Stimulated activated naive CD8-positive, alpha-beta T cell treated with anti-CD3 and anti-CD28 coated beads, Interleukin-15, Interleukin-2, amounts not matched to agents 100 U/mL and 50 U/mL, for 24 hours (primary cell): Measurements from ENCODE around the gene VPS13A.

ENCODE experiments used
- ATAC-seq: fragments of 150-1000 bp; cut with Tn5 transposase; one replicate; pipeline ENCODE4 v1.10.0; 2021
- DNase-seq: peaks from one replicate; pipeline ENCODE4 v3.0.0; 2021

Gene VPS13A

DNA sequence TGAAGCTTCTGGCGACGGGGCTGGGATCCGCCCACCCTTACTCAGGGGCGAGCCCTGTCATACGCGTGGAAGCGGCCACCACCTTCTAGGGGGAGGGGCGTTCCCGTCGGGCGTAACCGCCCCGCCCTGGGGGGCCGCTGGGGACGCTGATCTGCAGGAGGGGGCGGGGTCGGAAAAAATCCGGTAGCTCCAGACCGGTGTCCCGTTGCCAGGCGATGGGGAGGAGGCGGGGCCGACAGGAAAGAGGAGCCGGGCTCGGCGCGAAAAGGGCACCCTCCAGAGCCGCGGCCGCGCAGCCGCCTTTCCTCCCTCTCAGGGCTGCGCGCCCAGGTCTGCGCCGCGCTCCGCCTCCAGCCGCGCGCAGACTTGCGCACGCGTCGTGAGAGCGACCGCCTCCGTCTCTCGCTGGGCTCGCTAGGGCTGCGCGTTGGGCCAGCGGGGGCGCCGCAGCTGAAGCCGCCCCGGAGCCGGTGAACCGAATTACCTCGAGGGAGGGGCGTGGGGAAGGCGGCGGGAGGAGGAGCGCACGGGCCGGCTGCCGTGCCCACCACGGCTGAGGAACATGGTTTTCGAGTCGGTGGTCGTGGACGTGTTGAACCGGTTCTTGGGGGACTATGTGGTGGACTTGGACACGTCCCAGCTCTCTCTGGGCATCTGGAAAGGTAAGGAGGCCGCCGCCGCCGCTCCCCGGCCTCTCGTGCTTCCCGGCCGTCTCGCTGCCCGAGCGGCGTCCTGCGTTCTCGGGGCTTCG, at the start of gene VPS13A:
TSS of gene VPS13A (plus strand) at position 392 of the 751 bp plus-strand sequence. CDS start at position 563, 171 bp downstream.
- DNase-seq (peak; percentile 97), ATAC-seq (peak; percentile 92)

DNA sequence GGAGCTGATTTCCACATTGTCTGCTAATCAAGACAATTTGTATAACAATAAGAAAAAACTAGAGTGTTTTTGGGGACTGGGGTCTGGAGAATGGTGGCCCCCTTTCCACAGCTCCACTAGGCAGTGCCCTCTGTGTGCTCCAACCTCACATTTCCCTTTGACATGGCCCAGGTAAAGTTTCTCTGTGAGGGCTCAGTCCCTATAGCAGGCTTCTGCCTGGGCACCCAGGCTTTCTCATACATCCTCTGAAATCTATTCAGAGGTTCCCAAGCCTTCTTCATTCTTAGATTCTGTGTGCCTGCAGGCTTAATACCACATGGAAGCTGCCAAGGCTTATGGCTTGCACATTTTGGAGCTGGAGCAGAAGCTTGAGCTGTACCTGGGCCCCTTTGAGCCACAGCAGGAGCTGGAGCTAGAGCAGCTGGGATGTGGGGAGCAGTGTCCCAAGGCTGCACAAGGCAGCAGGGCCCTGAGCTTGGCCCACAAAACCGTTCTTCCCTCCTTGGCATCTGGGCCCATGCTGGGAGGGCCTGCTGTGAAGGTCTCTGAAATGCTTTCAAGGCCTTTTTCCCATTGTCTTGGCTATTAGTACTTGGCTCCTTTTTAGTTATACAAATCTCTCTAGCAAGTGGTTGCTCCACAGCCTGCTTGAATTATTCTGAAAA, 49.1 kb upstream of the VPS13A start:
- no peak for ATAC-seq
- DNase-seq, result no peak

DNA sequence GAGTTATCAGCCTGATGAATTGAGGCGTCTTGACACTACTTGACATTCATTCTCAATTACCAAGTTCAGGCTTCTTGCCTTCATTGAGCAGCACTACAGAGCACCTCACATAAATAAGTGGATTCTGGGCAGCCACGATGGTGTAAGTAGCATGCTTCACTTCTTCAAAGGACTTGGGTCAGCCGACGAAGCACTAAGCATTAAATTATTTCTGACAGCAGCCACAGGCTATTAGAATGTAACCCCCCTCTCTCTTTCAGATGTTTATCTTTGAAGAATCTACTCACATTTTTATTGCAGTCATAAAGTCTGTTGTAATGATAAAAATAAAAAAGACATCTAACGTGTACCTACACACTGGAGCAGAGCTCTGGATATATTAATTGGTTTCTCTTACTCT, 45.9 kb upstream of the VPS13A start:
- no peak for DNase-seq

DNA sequence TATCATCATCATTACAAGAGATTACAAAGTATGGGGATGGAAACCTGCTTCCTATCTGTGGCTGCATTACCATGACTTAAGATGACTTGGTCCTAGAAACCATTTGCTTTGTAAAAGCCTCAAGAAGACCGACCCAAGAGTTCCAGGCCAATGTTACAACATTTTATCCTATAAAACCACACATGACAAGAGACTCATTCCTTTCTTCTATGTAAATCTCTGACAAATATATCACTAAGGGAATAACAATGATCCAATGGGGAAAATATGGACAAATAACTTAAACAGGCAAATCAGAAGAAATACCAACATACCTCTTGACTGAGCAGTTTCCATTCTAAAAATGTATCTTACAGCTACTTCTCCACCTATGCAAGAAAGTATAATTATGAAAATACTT, 44.3 kb upstream of the VPS13A start:
- DNase-seq (no peak), ATAC-seq (no peak)

More for the DNA sequence above, 45.9 kb upstream of the VPS13A start:
- no peak for ATAC-seq

DNA sequence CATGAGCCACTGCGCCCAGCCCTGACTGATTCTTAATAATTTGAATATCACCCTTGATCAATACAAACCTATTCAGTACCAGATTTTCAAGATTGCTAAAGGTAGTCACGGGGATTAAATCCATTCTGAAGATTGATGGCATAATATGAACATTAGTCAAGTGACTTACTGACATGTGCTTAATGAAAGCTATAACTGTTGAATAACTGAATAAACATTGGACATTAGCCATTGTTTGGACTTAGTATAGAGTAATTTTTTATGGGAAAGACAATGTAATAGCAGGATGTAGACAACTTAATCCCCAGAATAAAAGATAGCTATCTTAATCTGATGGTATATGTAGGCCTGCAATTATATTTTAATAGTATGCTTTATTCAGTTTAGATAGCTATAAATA, 35.0 kb upstream of the VPS13A start:
- ATAC-seq (no peak), DNase-seq (no peak)

DNA sequence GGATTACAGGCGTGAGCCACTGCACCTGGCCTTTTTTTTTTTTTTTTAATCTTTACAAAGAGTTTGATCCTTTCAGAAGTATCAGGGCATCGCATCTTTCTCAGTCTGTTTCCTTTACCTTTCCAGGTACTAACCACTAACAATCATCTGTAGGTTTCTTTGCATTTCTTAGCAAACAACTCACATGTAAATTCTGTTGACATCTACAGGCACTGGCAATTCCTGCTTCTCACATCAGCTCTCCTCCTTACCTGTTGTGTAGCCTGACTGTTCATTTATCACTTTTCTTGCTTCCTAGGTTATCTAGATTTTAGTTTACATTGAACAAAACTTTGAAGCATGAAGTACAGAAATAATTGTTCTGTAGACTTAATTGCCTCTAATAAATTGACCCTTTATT, 27.5 kb upstream of the VPS13A start:
- ATAC-seq, result no peak
- no peak for DNase-seq

DNA sequence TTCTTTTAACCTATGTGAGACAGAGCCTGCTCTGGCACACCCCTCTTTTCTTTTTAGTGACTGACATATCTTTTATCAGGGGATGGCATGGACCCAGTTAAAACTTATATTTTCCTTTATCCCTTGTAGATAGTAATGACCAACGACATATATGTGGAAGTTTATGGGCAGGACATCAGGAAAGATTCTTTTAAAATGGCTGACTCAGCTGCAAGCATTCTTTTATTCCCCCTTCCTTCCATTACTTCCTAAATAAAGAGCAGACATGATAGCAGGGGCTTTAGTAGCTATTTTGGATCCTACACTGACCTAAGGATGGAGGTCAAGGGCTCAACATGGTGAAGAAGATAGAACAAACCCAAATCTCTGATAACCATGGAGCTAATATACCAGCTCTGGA, 25.0 kb upstream of the VPS13A start:
- ATAC-seq (no peak), DNase-seq (no peak)

DNA sequence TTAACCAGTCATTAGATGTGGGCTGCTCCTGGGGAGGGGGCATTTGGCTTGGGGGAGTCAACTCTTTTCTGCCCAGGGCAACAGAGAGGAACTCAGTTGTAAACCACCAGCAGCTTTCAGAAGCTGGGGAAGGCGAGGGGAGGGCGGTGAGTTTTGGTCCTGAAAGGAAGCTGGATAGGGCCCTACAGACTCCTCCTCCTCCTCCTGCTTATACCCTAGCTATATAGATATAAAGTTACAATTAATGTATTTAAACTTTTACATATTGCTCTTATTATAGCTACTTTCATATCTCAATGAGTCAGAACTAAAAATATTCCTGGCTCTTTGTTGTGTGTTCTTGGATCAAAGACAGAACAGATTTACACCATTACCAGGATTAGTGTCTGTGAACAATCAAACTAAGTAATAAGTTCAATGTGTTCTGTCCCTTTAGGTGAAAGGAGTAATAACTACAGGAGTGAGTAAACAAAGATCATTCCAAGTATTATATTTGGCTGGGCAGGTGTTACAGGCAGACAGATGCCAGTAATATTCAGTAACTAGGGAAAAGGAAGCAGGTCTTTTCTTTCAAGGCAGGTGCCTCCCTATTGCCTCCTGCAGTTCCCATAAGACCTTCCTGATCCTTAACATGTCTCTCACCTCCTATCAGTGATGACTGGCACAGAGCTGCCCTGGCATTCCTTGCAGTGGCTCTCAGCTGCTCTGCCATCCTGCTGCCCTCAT, 20.5 kb upstream of the VPS13A start:
- no peak for ATAC-seq
- no peak for DNase-seq

DNA sequence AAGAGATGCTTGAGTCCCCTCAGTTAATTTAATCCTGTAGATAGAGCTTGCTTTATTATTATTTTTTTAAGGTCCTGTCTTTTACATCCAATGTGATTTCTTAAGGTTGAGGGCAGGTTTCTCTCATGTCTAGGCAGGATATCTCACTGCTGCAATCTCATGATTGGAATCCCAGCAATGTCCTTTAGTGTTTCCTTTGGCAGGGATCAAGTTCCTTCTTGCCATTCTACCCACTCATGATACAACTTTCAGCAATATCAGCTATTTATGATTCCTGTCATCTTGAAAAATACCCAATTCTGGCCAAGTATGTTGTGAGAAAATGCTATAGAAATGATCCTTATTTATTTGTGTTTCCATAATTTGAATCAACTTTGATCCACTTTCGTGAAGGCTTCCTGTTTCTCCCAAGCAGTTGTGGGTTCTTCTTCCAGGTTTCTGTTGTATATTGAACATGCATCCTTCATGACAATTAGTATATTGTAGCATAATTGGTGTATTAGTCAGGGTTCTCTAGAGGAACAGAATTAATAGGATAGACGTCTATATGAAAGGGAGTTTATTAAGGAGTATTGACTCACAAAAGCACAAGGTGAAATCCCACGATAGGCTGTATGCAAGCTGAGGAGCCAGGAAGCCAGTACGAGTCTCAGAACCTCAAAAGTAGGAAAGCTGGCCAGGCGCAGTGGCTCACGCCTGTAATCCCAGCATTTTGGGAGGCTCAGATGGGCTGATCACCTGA, 18.4 kb upstream of the VPS13A start:
- ATAC-seq, result no peak
- no peak for DNase-seq

DNA sequence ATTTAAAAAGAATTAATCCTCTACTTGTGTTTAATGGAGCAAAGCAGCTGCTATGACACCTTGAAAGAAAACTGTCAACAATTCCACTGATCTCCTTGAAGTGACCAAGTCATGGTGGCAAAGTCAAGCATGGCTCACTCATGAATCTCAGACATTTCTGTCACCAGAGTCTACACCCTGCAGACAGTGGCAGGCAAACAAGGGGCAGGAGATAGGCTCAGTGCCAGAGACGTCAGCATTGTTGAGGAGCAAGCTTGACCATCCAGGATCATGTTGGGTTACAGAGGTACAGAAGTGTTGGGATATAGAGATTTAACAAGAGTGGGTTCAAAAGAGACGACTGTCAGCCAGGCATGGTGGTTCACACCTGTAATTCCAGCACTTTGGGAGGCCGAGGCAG, 16.1 kb upstream of the VPS13A start:
- no peak for DNase-seq
- no peak for ATAC-seq

DNA sequence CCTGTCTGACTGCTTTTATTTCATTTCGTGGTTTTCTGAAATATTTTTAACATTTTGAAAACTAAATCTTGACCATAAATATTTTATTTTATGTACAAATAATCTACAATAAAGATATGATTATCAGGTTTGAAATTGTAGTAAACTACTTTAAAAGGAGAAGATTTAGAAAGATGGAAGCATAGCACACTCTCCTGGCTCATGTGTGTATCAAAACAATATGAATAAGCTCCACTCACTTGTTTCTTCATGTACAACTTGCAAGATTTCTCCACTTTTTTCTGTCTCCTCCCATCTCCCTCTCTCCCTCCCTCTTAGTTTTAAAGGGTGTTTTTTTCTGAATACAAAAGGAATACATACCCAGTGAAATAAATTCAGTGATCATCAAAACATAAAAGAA, 15.4 kb upstream of the VPS13A start:
- DNase-seq, result no peak
- no peak for ATAC-seq

DNA sequence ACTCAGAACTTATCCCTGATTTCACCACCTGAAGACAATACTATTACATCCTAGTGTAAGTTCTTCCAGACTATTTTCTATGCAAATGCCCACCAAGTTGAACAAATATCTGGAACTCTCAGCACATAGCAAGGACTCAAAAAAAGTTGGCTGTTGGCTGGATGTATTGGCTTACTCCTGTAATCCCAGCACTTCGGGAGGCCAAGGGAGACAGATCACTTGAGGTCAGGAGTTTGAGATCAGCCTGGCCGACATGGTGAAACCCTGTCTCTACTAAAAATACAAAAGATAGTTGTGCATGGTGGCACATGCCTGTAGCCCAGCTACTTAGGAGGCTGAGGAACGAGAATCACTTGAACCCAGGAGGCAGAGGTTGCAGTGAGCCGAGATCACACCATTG, 15.0 kb upstream of the VPS13A start:
- no peak for ATAC-seq

DNA sequence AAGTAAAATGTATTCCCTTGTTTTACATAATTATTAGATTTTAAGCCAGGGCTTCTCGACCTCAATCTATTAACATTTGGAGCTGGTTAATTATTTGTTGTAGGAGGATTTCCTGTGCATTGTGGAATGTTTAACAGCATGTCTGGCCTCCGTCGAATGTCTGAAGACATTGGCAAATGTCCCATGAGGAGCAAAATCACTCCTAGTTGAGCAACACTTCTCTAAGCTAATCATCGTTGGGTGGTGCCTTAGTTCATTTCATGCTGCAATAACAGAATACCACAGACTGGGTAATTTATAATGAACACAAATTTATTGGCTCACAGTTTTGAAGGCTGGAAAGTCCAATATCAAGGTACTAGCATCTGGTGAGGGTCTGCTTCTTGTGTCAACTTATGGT, 13.4 kb upstream of the VPS13A start:
- no peak for DNase-seq
- no peak for ATAC-seq

More for the DNA sequence above, 15.0 kb upstream of the VPS13A start:
- no peak for DNase-seq

DNA sequence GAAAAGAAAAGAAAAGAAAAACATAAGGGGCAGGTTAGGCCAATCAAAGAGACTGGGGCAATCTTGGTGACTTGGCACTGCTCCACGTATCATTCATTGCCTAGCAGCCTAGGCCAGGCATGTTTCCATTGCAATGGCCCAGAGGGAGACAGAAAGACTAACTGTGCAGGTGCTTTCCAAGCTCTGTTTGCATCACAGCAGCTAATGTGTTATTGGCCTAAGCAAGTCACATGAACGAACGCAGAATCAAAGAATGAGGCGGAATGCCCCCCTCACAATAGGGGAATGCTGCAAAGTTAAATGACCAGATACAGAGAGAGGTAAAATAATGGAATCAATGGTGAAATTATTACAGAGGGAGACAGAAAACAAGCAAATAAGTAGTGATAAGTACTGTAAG, 11.1 kb upstream of the VPS13A start:
- ATAC-seq, result no peak
- DNase-seq, result no peak

DNA sequence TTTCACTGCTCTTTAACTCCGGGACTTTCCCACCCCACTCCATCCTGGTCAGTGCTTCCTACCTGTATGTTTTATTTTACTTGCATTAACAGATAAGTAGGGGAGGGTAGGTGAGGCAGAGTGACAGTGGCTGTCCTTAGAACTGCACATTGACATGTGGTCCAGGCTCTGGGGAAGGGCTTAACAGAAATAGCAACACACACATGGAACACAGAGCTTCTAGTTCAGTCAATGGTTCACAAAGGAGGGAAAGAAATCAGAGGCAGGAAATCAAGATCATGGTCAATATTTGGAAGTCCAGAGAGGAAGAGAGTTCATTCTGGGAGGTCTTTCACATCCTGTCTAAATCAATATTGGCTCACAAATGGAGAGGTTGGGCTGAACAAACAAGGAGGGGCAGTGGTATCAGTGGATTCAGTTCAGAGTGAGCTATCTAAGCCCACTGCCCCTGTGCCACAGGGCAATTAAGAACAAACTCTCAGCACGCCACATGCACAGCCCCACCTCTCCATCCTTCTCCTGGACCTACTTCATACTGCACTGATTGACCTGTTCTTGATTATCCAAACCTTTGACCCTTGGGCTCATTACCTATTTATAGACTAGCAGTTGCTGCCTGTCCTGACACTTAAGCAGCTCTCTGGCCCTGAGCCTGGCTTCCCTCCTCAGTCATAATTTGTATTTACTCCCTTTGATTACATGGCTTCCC, 6.2 kb upstream of the VPS13A start:
- ATAC-seq (no peak), DNase-seq (no peak)

DNA sequence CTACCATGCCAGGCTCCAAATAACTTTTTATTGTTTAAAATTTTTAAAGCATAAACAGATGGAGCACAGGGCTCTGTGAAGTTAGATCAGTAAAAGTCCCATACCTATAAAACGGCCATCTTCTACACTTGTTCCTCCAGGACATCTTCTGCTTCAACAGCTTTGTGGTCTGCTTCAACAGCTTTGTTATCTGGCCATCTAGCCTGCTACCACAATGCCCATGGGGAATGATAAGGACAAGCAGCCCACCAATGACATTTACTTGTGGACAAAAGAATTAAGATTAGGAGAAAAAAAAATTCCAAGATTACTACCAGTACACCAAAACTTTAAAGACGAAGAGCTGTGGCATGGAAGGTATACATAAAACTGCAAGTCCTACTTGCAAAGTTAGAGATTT, 2.2 kb upstream of the VPS13A start:
- DNase-seq (no peak), ATAC-seq (no peak)

DNA sequence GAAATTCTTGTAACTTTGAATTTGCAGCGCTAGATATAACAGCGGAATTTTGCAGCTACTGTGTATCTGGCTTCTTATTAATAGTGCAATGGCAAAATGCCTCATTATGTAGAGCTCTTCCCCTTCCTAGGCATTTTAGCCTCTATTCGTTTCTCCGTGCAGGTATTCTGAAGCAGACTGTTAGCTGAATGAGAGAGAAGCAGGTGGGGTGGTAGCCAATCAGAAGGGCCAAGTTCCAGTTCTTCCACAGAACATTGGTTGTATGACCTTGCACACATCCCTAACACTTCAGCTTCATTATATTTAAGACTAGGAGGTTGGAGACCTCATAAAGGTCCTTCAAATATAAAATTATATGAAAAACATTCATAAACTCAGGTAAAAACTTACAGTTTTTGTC, 1.2 kb upstream of the VPS13A start:
- DNase-seq (no peak), ATAC-seq (no peak)

DNA sequence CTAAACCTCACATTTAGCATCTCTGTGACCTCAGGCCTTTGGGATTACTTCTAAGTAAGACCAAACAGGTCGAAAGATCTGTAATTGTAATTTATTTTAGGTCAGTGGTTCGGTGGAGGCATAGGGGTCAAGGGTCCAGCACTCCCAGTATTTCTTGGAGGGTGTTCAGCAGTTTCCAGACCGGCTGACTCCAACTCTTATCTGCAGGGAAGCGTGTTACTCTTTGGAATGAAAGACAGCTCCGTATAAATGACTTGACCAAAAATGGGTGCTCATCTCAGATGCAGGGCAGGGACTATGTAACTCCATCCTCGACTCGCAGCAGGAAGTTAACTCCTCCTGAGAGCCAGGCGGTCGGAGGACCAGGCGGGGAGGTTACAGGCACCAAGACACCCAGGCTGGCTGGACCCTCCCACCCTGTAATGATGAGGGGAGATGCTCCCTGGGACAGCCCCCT, 620 bp upstream of the VPS13A start:
- DNase-seq (no peak), ATAC-seq (no peak)

DNA sequence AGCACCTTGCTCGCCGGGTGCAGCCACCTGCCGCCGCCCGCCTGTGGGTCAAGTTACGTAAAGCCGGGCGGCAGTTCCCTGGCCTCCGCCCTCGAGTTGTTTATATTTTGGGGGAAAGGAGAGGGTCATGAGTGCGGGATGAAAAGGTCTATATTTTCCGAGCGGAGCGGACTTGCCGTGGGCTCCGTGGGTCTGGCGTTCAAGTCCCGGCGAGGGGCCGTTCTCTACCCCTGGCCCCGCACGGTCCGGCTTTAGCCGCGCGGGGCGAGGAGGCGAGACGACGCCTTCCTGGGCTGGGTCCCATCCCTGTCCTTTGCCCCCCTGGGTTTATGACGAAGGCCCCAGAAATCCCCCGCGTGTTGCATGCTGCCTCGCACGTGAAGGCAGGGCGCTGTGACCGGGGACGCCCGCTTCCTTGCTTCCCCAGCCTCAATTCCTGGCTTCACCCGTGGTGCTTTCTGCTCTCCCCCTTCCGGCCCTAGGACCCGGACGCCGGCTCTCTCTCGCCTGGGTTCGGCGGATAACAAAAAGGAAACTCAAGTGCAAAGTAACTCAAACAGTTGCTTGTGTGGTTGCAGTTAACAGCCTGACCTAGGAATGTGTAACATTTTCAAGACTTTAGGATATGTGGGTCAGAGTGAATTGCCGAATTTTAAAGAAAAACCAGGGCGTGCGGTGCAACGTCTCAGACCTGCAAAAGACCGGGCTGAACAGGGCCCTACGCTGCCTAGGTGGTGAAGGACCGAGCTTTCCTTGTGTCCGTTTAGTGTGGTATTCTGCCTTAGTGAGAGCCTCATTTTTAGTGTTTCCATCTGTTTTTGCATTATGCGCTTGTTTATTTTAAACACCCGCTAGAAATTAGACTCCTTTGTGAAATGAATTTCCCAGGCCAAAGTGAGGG, 810 bp downstream of the VPS13A start:
- DNase-seq, result peak; percentile 59
- ATAC-seq, result no peak

DNA sequence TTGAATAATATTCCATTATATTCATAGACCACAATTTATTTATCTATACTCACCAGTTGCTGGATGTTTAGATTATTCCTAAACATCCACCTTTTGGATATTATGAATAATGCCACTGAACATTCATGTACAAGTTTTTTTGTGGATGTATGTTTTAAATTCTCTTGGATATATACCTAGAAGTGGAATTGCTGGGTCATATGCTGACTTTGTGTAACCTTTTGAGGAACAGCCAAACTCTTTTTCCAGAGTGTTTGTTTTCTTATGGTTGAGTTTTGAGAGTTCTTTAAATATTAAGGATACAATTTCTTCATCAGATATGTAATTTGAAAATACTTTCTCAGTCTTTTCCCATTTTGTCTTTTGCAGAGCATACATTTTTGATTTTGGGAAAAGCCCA, 2.7 kb downstream of the VPS13A start:
- ATAC-seq, result no peak
- DNase-seq, result no peak

DNA sequence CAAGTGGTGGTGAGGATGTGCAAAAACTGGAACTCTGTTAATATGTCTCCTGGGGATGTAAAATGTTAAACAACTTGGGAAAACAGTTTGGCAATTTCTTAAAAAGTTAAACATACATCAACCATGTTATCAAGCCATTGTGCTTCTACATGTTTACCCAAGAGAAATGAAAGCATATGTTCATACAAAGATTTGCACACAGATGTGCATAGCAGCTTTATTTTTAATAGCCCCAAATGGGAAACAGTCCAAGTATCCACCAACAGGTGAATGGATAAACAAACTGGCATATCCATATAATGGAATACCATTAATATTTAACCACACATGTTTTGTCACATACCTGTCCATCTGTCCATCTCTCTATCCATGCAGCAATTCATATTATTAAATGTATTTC, 6.2 kb downstream of the VPS13A start:
- DNase-seq (no peak), ATAC-seq (no peak)
